SH-SY5Y (cell line): ENCODE data around the gene DLK2.

Experiments
- GATA2 ChIP-seq: IDR thresholded peaks from 2 replicates; pipeline ENCODE4 v1.6.1; 2011; ENCODE audit warnings: mild to moderate bottlenecking, low read depth, low read length
- GATA3 ChIP-seq: IDR thresholded peaks from 2 replicates; pipeline ENCODE4 v1.6.1; 2011; ENCODE audit warnings: low read depth, mild to moderate bottlenecking, low read length, moderate library complexity

The DLK2 gene, protein sequence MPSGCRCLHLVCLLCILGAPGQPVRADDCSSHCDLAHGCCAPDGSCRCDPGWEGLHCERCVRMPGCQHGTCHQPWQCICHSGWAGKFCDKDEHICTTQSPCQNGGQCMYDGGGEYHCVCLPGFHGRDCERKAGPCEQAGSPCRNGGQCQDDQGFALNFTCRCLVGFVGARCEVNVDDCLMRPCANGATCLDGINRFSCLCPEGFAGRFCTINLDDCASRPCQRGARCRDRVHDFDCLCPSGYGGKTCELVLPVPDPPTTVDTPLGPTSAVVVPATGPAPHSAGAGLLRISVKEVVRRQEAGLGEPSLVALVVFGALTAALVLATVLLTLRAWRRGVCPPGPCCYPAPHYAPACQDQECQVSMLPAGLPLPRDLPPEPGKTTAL

GRCh38 chr6:43455531-43456428, at the start of gene DLK2:
TSS of gene DLK2 (minus strand) at chr6:43455548. CDS start at chr6:43454825, 723 bp downstream.
- TF ChIP-seq GATA3 (no peak), GATA2 (no peak)

DNA sequence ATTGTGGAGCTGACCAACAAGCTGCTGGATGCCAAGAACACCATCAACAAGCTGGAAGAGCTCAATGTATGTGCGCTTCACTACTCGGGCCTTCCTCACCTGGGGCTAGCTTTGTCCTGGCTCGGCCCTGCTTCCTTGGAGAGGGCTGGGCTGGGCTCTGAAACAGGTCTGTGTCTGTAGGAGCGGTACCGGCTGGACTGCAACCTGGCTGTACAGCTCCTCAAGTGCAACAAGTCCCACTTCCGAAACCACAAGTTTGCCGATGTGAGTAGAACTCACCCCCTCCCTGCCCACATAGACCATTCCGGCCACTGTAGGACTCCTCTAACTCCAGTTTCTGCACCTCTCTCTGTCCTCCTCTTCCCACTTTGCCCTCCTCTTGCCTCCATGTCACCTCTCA, 48.1 kb upstream of the DLK2 start:
- TF ChIP-seq GATA2 (no peak), GATA3 (no peak)

DNA sequence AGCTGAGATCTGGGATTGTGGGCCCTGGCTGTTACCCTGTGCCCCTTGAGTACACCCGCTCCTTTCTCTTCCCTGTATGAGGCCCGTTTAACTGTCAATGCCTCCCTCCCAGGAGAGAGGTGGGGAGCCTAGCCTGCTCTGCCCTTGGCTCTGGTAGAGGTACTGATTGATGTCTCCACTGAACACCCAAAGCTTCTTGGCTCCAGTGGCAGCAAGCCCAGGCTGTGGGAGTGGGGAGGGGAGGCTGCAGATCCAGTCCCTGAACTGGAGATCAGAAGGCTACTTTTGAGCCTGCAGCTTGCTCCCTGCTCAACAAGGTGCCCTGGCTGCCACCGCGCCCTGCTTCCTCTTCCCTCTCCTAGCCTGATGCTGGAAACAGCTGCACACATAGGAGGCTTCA, 47.3 kb upstream of the DLK2 start:
- TF ChIP-seq GATA2 (no peak), GATA3 (no peak)

- TF ChIP-seq GATA3: no peak
- TF ChIP-seq GATA2: no peak
Observed at GRCh38 chr6:43500921-43501320, 45.6 kb upstream of the DLK2 start.

GRCh38 chr6:43499028-43499815, 43.9 kb upstream of the DLK2 start:
- TF ChIP-seq GATA3: no peak
- no peak for TF ChIP-seq GATA2

GRCh38 chr6:43497689-43498088, 42.3 kb upstream of the DLK2 start:
- TF ChIP-seq GATA2 (no peak), GATA3 (no peak)

DNA sequence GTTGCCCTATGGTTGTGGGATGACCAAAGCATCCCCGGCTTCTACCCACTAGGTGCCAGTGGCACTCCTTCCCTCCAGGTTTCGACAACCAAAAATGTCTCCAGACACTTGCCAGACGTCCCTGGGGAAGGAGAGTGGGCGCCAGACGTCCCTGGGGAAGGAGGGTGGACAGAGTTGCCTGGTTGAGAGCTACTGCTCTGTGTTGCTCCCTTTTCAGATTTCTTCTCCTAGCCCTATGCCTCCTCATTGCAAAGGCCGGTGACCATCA, 41.7 kb upstream of the DLK2 start:
- TF ChIP-seq GATA3 (no peak), GATA2 (no peak)

GRCh38 chr6:43496370-43497128, 41.2 kb upstream of the DLK2 start:
- TF ChIP-seq GATA3: no peak
- no peak for TF ChIP-seq GATA2

DNA sequence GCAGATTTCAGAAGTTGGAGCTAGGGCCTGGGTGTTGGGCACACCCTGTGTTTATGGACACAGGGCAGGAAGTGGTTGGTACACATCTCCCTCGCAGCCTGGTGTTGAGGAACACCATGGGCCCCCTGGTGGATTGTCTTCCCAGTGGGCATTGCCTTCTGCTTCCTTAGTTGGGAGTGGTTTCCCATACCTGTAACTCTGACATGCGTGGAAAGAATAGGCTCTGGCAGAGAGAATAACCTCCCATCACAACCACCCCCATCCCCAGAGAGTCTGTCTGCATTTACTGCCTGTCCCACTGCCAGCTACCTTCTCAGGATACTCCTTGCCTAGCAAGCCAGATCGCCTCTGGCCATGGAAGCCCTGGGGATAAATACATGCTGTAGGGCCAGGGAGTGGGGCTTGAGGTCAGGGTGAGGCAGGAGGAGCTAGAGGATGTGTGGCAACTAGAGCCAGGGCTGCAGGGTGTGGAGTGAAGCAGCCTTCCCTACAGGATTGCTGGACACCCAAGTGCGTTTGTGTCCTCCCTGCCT, 40.1 kb upstream of the DLK2 start:
- no peak for TF ChIP-seq GATA2
- no peak for TF ChIP-seq GATA3

DNA sequence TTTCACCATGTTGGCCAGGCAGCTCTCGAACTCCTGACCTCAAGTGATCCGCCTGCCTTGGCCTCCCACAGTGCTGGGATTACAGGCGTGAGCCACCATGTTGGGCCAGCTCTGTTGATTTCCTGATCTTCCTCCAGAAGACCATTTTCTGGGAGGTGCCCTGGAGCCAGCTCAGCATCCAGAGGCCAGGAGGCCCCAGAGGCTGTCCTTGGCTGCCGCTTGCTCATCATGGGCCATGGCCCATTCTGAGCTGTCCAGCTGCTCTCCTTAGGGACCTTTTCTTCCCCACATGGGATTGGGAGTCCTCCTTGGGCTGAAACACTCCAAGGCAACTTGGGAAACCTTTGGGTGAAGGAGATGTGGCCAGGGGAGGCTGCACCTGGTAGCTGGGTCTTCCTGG, 39.4 kb upstream of the DLK2 start:
- TF ChIP-seq GATA2 (no peak), GATA3 (no peak)

DNA sequence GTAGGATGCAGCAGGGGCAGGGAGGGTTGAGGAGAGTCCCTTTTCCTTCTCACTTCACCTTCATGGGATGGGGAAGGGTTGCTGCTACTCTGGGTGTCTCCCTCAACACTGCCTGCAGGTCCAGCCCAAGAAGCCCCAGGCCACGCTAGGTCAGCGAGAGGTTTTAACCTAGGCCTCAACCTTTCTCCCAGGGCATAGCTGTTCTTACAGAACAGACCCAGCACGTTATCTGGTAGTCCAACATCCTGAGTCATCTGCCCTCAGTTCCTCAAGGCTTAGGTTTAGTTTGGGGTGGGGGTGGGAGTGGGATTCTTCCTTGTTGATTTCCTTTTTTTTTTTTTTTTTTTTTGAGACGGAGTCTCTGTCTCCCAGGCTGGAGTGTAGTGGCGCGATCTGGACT, 39.0 kb upstream of the DLK2 start:
- no peak for TF ChIP-seq GATA2
- TF ChIP-seq GATA3: no peak

DNA sequence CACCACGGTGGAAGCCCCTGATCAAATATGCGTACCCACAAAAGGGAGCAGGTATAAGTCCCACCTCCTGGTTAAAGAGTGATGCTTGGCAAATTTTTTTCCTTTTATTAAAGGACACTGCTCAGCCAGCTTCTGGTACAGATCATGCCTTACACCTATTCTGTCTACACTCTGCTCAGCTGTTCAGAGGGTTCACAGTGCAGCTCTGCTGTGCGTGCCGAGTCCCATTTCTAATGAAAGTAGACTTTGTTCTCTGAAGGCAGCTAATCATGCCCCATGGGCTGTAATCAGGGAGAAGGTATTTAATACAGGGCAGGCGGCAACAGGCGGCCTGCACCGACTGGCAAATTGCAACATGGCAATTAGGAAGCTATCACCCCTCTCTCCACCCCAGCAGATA, 38.5 kb upstream of the DLK2 start:
- TF ChIP-seq GATA2 (no peak), GATA3 (no peak)

DNA sequence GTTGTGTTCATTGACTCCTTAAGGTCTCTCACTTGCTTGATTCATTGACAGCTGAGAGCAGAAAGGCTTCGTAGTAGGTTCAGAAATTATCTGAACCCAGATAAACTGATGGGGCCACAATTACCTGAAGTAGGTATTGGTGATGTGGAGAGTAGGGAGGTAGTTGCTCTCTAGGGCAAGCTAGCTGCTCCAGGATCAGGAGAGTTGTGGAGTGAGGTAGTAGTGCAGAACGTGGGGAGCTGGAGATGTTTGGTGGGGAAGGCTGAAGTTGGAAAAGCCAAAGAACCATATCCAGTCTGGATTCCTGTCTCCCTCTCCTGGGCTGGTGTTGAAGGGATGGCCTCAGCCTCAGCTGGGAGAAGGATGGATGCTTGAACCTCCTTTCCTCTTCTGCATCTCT, 37.9 kb upstream of the DLK2 start:
- TF ChIP-seq GATA2 (no peak), GATA3 (no peak)
